HEK293T (cell line): Measurements from ENCODE around the gene FCHO2.

Experiments
- CTCF ChIA-PET: fragments of 350-600 bp; formaldehyde crosslinking; extraction: SDS; loops from one replicate; lab custom pipeline; 2021; ENCODE audit warnings: antibody characterized with exemption, inconsistent platforms; lab: Yijun Ruan, JAX
- POLR2A ChIA-PET: fragments of 350-600 bp; formaldehyde crosslinking; extraction: SDS; loops from one replicate; lab custom pipeline; 2020; ENCODE audit warnings: antibody characterized with exemption, inconsistent platforms; lab: Yijun Ruan, JAX
- DNase-seq: peaks from one replicate; pipeline ENCODE4 v3.0.0; 2012; ENCODE audit warnings: mixed read lengths; ENCODE audit errors: extremely low spot score
- ARNT ChIP-seq: fragments of 450-650 bp; IDR thresholded peaks from 2 replicates; pipeline ENCODE4 v1.6.1; 2017; ENCODE audit warnings: mild to moderate bottlenecking
- BHLHE40 ChIP-seq: fragments of 450-650 bp; IDR thresholded peaks from 2 replicates; pipeline ENCODE4 v1.6.1; 2016; ENCODE audit warnings: mild to moderate bottlenecking, moderate library complexity, borderline replicate concordance
- CTBP1 ChIP-seq: fragments of 450-650 bp; IDR thresholded peaks from 2 replicates; pipeline ENCODE4 v1.6.1; 2016; ENCODE audit warnings: borderline replicate concordance
- ELF4 ChIP-seq: fragments of 450-650 bp; IDR thresholded peaks from 2 replicates; pipeline ENCODE4 v1.6.1; 2017; ENCODE audit warnings: antibody characterized with exemption
- FOXA1 ChIP-seq: fragments of 450-650 bp; IDR thresholded peaks from 2 replicates; pipeline ENCODE4 v1.6.1; 2016; ENCODE audit warnings: mild to moderate bottlenecking
- FOXK2 ChIP-seq: fragments of 450-650 bp; IDR thresholded peaks from 2 replicates; pipeline ENCODE4 v1.6.1; 2016; ENCODE audit warnings: mild to moderate bottlenecking
- FOXM1 ChIP-seq: fragments of 450-650 bp; IDR thresholded peaks from 2 replicates; pipeline ENCODE4 v1.6.1; 2017; ENCODE audit warnings: mild to moderate bottlenecking, borderline replicate concordance
- HDGF ChIP-seq: fragments of 450-650 bp; IDR thresholded peaks from 2 replicates; pipeline ENCODE4 v1.6.1; 2017; ENCODE audit warnings: antibody characterized with exemption, borderline replicate concordance
- L3MBTL2 ChIP-seq: fragments of 450-650 bp; conservative IDR thresholded peaks from 2 replicates; pipeline ENCODE4 v1.6.1; 2016; ENCODE audit warnings: mild to moderate bottlenecking
- LEF1 ChIP-seq: fragments of 450-650 bp; IDR thresholded peaks from 2 replicates; pipeline ENCODE4 v1.6.1; 2017; ENCODE audit warnings: mild to moderate bottlenecking, borderline replicate concordance
- NFRKB ChIP-seq: fragments of 450-650 bp; IDR thresholded peaks from 2 replicates; pipeline ENCODE4 v1.6.1; 2016; ENCODE audit warnings: mild to moderate bottlenecking, moderate library complexity
- PKNOX1 ChIP-seq: fragments of 450-650 bp; IDR thresholded peaks from 2 replicates; pipeline ENCODE4 v1.6.1; 2016
- SP1 ChIP-seq: fragments of 450-650 bp; IDR thresholded peaks from 2 replicates; pipeline ENCODE4 v1.6.1; 2017
- SUZ12 ChIP-seq: fragments of 450-650 bp; IDR thresholded peaks from 2 replicates; pipeline ENCODE4 v1.6.1; 2016; ENCODE audit warnings: mild to moderate bottlenecking
- TARDBP ChIP-seq: fragments of 450-650 bp; IDR thresholded peaks from 2 replicates; pipeline ENCODE4 v1.6.1; 2016
- ZNF384 ChIP-seq: fragments of 450-650 bp; IDR thresholded peaks from 2 replicates; pipeline ENCODE4 v1.6.1; 2016

Gene FCHO2

GRCh38 chr5:73045623-73046022 lies 89.8 kb downstream of the FCHO2 start:
- ChIA-PET POLR2A (no interaction called here), CTCF (no interaction called here)
- no peak for DNase-seq
- TF ChIP-seq BHLHE40 = no peak
- TF ChIP-seq PKNOX1 = no peak
- TF ChIP-seq ARNT = no peak
- TF ChIP-seq NFRKB = no peak
- TF ChIP-seq SUZ12 = no peak
- no peak for TF ChIP-seq ELF4
- no peak for TF ChIP-seq HDGF
- TF ChIP-seq FOXM1 = no peak
- TF ChIP-seq SP1 = no peak
- TF ChIP-seq LEF1 = no peak
- TF ChIP-seq TARDBP = no peak
- TF ChIP-seq FOXK2 = no peak
- no peak for TF ChIP-seq L3MBTL2
- no peak for TF ChIP-seq FOXA1
- no peak for TF ChIP-seq CTBP1
- no peak for TF ChIP-seq ZNF384

DNA sequence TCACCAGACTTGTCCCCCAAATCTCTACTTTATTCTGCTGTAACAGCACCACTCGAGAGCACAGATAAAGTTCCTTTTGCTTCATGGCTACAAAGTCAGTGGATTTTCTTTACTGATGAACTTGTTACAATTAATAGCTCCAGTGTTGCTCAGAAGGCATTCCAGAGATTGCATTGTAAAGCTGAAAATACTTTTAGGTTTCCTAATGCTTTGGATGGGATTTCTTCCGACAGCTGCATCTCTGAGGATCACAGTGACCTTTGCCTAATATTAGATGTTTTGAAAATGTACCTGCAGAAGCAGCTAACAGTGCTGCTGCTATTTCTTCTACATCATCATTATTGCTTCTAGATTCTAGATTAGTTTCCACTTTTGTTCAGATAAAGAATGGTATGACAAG lies 105.8 kb downstream of the FCHO2 start:
- DNase-seq = no peak
- TF ChIP-seq FOXM1 = no peak
- TF ChIP-seq PKNOX1 = no peak
- no peak for TF ChIP-seq SP1
- no peak for TF ChIP-seq BHLHE40
- CTCF ChIA-PET = no interaction called here
- POLR2A ChIA-PET = no interaction called here

DNA sequence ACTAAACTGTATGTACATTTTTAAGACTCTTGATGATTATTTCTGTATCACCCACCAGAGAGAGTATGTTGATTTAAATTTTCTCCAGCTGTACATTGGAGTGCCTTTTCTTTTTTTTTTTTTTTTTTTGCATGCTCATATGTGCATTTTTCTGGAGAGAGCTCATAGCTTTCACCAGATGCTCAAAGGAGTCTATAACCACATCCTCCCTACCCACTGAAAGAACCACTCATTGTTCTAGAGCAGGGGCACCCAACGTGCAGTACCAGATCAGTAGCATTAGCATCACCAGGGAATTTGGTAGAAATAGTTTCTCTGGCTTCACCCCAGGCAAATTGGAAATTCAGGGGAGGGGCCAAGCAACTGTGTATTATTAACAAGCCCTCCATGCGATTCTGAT lies 110.6 kb downstream of the FCHO2 start:
- no peak for DNase-seq
- CTCF ChIA-PET = no interaction called here
- TF ChIP-seq L3MBTL2 (no peak), SP1 (no peak), BHLHE40 (no peak), NFRKB (no peak), HDGF (no peak), ZNF384 (no peak), PKNOX1 (no peak), FOXK2 (no peak), SUZ12 (no peak), LEF1 (no peak), CTBP1 (no peak), FOXA1 (no peak), FOXM1 (no peak), ARNT (no peak), ELF4 (no peak)
- POLR2A ChIA-PET = no interaction called here

DNA sequence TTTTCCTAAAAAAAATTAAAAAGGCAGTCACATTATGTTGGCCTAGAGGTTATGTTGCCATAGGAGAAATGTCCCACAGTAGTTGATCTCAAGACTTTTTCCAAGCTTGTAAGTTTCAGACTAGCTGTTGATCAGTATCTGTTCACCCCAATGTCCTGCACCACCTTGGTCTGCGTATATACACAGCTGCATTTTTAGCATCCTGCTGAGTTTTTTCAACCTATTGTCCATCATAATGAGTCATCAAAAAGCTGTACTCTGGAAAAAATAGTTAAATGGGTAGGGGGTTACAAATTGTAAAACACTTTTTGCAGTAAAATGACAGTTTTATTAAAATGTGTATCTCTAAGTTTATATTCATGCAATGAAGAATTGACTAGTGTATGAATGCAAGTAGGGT lies 111.4 kb downstream of the FCHO2 start:
- CTCF ChIA-PET = no interaction called here
- no peak for TF ChIP-seq FOXM1
- POLR2A ChIA-PET = no interaction called here
- no peak for DNase-seq

GRCh38 chr5:73081093-73081492 lies 125.3 kb downstream of the FCHO2 start:
- CTCF ChIA-PET = no interaction called here
- TF ChIP-seq FOXK2 (no peak), SUZ12 (no peak)
- POLR2A ChIA-PET = no interaction called here
- no peak for DNase-seq

- POLR2A ChIA-PET = no interaction called here
- TF ChIP-seq ARNT = no peak
- no peak for TF ChIP-seq FOXA1
- no peak for TF ChIP-seq BHLHE40
- no peak for TF ChIP-seq SUZ12
- TF ChIP-seq HDGF = no peak
- TF ChIP-seq NFRKB = no peak
- no peak for TF ChIP-seq L3MBTL2
- TF ChIP-seq ZNF384 = no peak
- TF ChIP-seq FOXK2 = no peak
- no peak for DNase-seq
- CTCF ChIA-PET = interaction anchor here (0.9 kb wide), 1 partner anchor 114 kb away, joined by 4 read pairs; no protein-coding TSS in a partner anchor
Measured at GRCh38 chr5:73088026-73088425, 132.2 kb downstream of the FCHO2 start.

GRCh38 chr5:73093943-73094342 lies 138.1 kb downstream of the FCHO2 start:
- ChIA-PET CTCF (no interaction called here), POLR2A (no interaction called here)
- DNase-seq = no peak
- no peak for TF ChIP-seq FOXA1
- TF ChIP-seq ZNF384 = no peak
- TF ChIP-seq CTBP1 = no peak
- TF ChIP-seq SUZ12 = no peak
- TF ChIP-seq NFRKB = no peak
- TF ChIP-seq TARDBP = no peak
- TF ChIP-seq BHLHE40 = no peak
- no peak for TF ChIP-seq PKNOX1
- TF ChIP-seq HDGF = no peak
- TF ChIP-seq SP1 = no peak
- TF ChIP-seq FOXK2 = no peak
- TF ChIP-seq LEF1 = no peak
